Esophagus muscularis mucosa (tissue), 3 donors: Measurements from ENCODE around the gene NPEPPS.

ENCODE experiments used
- EP300 ChIP-seq: sonication (generic); formaldehyde crosslinking; IDR thresholded peaks from one replicate; pipeline ENCODE4 v1.6.1; 2017; ENCODE audit warnings: antibody characterized with exemption
- POLR2A ChIP-seq: fragments of 450-650 bp; IDR thresholded peaks from one replicate; pipeline ENCODE4 v1.6.1; 2017; ENCODE audit warnings: antibody characterized with exemption, moderate library complexity, mild to moderate bottlenecking, low read depth
- POLR2AphosphoS5 ChIP-seq, 2 donors: sonication (generic); formaldehyde crosslinking; IDR thresholded peaks; one replicate each; pipeline ENCODE4 v1.6.1; 2017; ENCODE audit warnings: antibody characterized with exemption in 2 of 2

- TF ChIP-seq EP300, result no peak
- no peak for TF ChIP-seq POLR2AphosphoS5 (IDR thresholded peaks at IDR 0.05)
- no peak for TF ChIP-seq POLR2A
Measured at GRCh38 chr17:47636273-47637030, 105.5 kb downstream of the NPEPPS start.
